ENCODE measurements around the gene TMC5.
A peak's percentile ranks its signal among the peaks of the same experiment; 100 is the strongest.

TMC5 gene

GRCh38 chr16:19481296-19481695 lies 63.6 kb downstream of the TMC5 start:
- no peak overlapping the region for H3K4me3 ChIP-seq (ENCODE audit: low read depth, low read length)
- no peak for DNase-seq (ENCODE audit: low read depth)
- TF ChIP-seq, protein P1, sequence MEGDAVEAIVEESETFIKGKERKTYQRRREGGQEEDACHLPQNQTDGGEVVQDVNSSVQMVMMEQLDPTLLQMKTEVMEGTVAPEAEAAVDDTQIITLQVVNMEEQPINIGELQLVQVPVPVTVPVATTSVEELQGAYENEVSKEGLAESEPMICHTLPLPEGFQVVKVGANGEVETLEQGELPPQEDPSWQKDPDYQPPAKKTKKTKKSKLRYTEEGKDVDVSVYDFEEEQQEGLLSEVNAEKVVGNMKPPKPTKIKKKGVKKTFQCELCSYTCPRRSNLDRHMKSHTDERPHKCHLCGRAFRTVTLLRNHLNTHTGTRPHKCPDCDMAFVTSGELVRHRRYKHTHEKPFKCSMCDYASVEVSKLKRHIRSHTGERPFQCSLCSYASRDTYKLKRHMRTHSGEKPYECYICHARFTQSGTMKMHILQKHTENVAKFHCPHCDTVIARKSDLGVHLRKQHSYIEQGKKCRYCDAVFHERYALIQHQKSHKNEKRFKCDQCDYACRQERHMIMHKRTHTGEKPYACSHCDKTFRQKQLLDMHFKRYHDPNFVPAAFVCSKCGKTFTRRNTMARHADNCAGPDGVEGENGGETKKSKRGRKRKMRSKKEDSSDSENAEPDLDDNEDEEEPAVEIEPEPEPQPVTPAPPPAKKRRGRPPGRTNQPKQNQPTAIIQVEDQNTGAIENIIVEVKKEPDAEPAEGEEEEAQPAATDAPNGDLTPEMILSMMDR (IDR thresholded peaks at IDR 0.05; ENCODE audit: control insufficient read depth, extremely low read depth, insufficient read depth) = no peak

DNA sequence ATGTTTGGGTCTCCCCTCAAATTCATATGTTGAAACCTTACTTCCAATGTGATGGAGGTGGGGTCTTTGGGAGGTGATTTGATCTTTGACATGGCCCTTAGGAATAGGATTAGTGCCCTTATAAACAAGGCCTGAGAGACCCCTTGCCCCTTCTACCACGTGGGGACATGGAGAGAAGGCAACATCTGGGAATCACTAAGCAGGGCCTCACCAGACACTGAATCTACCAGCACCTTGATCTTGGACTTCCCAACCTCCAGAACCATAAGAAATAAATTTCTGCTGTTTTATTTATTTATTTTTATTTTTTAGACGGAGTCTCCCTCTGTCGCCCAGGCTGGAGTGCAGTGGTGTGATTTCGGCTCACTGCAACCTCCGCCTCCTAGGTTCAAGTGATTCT lies 64.1 kb downstream of the TMC5 start:
- TF ChIP-seq, protein P1 (IDR thresholded peaks at IDR 0.05; ENCODE audit: control insufficient read depth, extremely low read depth, insufficient read depth) = no peak
- H3K4me3 ChIP-seq (ENCODE audit: low read depth, low read length) = no peak overlapping the region
- no peak for DNase-seq (ENCODE audit: low read depth)

GRCh38 chr16:19482291-19482690 lies 64.6 kb downstream of the TMC5 start:
- H3K4me3 ChIP-seq (ENCODE audit: low read depth, low read length) = no peak overlapping the region
- TF ChIP-seq, protein P1 (IDR thresholded peaks at IDR 0.05; ENCODE audit: control insufficient read depth, extremely low read depth, insufficient read depth) = no peak
- DNase-seq (ENCODE audit: low read depth) = no peak

- TF ChIP-seq, protein P1 (IDR thresholded peaks at IDR 0.05; ENCODE audit: control insufficient read depth, extremely low read depth, insufficient read depth) = no peak
- H3K4me3 ChIP-seq (ENCODE audit: low read depth, low read length) = no peak overlapping the region
- peak; percentile 23 for DNase-seq (ENCODE audit: low read depth)
These were observed 66.4 kb downstream of the TMC5 start for GRCh38 chr16:19484096-19484495.

DNA sequence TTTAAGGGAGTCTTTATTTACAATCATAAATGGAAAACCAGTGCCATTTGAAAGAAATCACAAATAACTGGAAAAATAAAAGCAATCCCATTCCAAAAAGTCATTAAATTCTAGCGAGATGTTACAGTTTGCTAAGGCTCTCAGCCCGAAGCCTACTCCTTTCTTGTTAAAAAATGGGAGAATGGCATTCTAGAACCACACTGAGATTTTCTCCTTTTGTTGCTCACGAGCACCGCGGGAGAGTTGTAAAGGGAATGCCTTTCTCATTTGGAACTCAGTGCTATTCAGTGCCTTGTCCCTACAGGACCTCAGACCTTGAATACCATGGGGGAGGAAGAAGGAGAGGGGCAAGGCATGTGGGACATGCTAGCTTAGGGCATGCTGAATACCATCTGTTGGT lies 67.9 kb downstream of the TMC5 start:
- no peak for DNase-seq (ENCODE audit: low read depth)
- H3K4me3 ChIP-seq (ENCODE audit: low read depth, low read length) = no peak overlapping the region
- TF ChIP-seq, protein P1 (IDR thresholded peaks at IDR 0.05; ENCODE audit: control insufficient read depth, extremely low read depth, insufficient read depth) = no peak

DNA sequence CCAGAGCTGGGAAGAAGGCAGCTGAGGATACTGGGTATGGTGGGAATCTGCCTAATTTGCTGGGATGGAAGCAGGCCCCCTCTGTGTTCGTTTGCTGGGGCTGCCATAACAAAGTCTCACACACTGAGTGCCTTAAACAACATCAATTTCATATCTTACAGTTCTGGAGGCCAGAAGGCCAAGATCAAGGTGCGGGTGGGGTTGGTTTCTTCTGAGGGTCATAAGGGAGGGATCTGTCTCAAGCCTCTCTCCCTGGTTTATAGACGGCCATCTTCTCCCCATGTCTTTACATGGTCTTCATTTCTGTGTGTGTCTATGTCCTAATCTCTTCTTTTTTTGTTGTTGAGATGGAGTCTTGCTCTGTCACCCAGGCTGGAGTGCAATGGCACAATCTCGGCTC lies 68.4 kb downstream of the TMC5 start:
- H3K4me3 ChIP-seq (ENCODE audit: low read depth, low read length) = no peak overlapping the region
- TF ChIP-seq, protein P1 (IDR thresholded peaks at IDR 0.05; ENCODE audit: control insufficient read depth, extremely low read depth, insufficient read depth) = no peak
- no peak for DNase-seq (ENCODE audit: low read depth)

- DNase-seq (ENCODE audit: low read depth) = no peak
- TF ChIP-seq, protein P1 (IDR thresholded peaks at IDR 0.05; ENCODE audit: control insufficient read depth, extremely low read depth, insufficient read depth) = no peak
- no peak overlapping the region for H3K4me3 ChIP-seq (ENCODE audit: low read depth, low read length)
These were observed 69.2 kb downstream of the TMC5 start for GRCh38 chr16:19486750-19487325.
